Measurements from ENCODE around the gene PHPT1.

PHPT1 gene

DNA sequence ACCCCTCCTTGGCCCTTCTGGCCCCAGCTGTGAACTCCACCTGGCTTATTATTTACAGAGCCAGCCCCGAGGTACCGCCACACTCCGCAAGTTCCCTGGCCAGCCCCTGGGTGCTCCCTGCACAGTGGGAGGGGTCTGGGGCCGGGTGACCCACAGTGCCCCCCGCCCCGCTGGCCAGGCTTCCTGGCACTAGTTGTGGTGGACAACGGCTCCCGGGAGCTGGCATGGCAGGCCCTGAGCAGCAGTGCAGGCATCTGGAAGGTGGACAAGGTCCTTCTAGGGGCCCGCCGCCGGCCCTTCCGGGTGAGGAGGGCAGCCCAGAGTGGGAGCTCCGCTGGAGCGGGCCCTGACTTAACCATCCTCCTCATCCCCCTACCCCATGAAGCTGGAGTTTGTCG lies 6.9 kb downstream of the PHPT1 start:
- DNase-seq (no peak), ATAC-seq (no peak)
- H3K9me3 Mint-ChIP-seq = no peaks in the 10 kb centered on the region
- H3K27me3 Mint-ChIP-seq = no peaks in the 10 kb centered on the region
- H3K4me1 Mint-ChIP-seq = no peaks in the 10 kb centered on the region
- no peaks in the 10 kb centered on the region for H3K36me3 Mint-ChIP-seq (ENCODE audit: low read depth)
- no peak overlapping the region for H3K27ac Mint-ChIP-seq
- H3K4me3 Mint-ChIP-seq = no peak overlapping the region

DNA sequence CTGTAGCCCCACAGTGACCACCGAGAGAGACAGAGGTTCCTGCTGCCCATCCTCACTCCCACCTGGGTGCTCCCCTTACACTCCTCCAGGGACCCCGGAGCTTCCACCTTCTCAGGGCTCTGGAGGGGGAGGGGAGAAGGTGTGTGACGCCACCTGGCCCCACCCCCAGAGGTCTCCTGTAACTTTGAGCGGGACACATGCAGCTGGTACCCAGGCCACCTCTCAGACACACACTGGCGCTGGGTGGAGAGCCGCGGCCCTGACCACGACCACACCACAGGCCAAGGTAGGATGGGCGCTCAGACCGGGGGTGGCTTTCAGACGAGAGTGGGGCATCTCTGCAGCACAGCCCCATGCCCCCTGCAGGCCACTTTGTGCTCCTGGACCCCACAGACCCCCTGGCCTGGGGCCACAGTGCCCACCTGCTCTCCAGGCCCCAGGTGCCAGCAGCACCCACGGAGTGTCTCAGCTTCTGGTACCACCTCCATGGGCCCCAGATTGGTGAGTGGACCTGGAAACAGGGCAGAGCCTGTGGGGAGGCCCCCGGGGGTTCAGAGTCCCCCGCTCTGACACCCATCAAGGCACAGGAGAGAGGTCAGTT lies 7.4 kb downstream of the PHPT1 start:
- no peak for DNase-seq
- Mint-ChIP-seq H3K4me1 (no peaks in the 10 kb centered on the region), H3K27me3 (no peaks in the 10 kb centered on the region), H3K9me3 (no peaks in the 10 kb centered on the region), H3K27ac (no peak overlapping the region), H3K4me3 (no peak overlapping the region), H3K36me3 (ENCODE audit: low read depth) (no peaks in the 10 kb centered on the region)
- ATAC-seq = no peak

DNA sequence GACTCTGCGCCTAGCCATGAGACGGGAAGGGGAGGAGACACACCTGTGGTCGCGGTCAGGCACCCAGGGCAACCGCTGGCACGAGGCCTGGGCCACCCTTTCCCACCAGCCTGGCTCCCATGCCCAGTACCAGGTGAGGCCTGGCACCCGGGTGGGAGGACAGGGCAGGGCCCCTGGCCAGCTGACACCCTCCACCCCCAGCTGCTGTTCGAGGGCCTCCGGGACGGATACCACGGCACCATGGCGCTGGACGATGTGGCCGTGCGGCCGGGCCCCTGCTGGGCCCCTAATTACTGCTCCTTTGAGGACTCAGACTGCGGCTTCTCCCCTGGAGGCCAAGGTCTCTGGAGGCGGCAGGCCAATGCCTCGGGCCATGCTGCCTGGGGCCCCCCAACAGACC lies 8.0 kb downstream of the PHPT1 start:
- Mint-ChIP-seq H3K36me3 (ENCODE audit: low read depth) (no peaks in the 10 kb centered on the region), H3K4me1 (no peaks in the 10 kb centered on the region), H3K27me3 (no peaks in the 10 kb centered on the region), H3K27ac (no peak overlapping the region), H3K9me3 (no peaks in the 10 kb centered on the region), H3K4me3 (no peak overlapping the region)
- no peak for ATAC-seq
- no peak for DNase-seq

DNA sequence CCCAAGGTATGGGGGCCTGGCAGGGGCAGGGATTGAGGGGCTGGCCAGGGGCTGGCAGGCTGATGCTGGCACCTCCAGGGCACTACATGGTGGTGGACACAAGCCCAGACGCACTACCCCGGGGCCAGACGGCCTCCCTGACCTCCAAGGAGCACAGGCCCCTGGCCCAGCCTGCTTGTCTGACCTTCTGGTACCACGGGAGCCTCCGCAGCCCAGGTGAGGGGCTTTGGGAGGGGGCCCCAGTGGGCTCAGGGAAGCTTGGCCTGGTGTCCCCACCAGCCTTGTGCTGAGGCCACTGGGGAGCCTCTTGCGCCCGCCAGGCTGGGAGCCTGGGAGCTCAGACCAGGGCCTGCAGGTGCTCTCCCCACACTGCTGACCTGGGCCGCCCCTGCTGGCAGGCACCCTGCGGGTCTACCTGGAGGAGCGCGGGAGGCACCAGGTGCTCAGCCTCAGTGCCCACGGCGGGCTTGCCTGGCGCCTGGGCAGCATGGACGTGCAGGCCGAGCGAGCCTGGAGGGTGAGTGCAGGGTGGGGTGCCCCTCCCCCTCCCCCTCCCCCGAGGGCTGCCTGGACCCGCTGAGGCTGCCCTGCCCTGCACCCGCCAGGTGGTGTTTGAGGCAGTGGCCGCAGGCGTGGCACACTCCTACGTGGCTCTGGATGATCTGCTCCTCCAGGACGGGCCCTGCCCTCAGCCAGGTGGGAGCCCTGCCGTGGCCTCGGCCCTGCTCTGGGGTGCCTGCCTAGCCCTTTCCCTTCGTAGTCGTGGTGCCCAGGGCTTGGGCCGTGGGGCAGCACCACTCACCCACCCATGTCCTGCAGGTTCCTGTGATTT lies 8.6 kb downstream of the PHPT1 start:
- H3K4me3 Mint-ChIP-seq = no peak overlapping the region
- no peak for DNase-seq
- no peak for ATAC-seq

DNA sequence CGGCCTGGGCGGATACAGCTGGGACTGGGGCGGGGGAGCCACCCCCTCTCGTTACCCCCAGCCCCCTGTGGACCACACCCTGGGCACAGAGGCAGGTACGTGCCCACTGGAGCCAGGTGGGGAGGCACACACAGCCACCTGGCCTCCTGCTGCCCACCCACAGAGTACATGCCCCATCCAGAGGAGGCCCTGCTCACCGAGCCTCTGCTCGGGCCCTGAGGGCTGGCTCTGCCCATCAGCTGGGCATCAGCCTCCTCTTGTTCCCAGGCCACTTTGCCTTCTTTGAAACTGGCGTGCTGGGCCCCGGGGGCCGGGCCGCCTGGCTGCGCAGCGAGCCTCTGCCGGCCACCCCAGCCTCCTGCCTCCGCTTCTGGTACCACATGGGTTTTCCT lies 9.2 kb downstream of the PHPT1 start:
- H3K27me3 Mint-ChIP-seq = no peaks in the 10 kb centered on the region
- no peaks in the 10 kb centered on the region for H3K9me3 Mint-ChIP-seq
- no peak overlapping the region for H3K27ac Mint-ChIP-seq
- DNase-seq (no peak), ATAC-seq (no peak)
- no peak overlapping the region for H3K4me3 Mint-ChIP-seq
- H3K36me3 Mint-ChIP-seq (ENCODE audit: low read depth) = peaks cover 3% of the 10 kb centered on the region
- no peaks in the 10 kb centered on the region for H3K4me1 Mint-ChIP-seq

More for the DNA sequence above, 8.6 kb downstream of the PHPT1 start:
- H3K36me3 Mint-ChIP-seq (ENCODE audit: low read depth) = peaks cover 2% of the 10 kb centered on the region
- H3K27ac Mint-ChIP-seq = no peak overlapping the region
- H3K4me1 Mint-ChIP-seq = no peaks in the 10 kb centered on the region
- no peaks in the 10 kb centered on the region for H3K9me3 Mint-ChIP-seq
- no peaks in the 10 kb centered on the region for H3K27me3 Mint-ChIP-seq

DNA sequence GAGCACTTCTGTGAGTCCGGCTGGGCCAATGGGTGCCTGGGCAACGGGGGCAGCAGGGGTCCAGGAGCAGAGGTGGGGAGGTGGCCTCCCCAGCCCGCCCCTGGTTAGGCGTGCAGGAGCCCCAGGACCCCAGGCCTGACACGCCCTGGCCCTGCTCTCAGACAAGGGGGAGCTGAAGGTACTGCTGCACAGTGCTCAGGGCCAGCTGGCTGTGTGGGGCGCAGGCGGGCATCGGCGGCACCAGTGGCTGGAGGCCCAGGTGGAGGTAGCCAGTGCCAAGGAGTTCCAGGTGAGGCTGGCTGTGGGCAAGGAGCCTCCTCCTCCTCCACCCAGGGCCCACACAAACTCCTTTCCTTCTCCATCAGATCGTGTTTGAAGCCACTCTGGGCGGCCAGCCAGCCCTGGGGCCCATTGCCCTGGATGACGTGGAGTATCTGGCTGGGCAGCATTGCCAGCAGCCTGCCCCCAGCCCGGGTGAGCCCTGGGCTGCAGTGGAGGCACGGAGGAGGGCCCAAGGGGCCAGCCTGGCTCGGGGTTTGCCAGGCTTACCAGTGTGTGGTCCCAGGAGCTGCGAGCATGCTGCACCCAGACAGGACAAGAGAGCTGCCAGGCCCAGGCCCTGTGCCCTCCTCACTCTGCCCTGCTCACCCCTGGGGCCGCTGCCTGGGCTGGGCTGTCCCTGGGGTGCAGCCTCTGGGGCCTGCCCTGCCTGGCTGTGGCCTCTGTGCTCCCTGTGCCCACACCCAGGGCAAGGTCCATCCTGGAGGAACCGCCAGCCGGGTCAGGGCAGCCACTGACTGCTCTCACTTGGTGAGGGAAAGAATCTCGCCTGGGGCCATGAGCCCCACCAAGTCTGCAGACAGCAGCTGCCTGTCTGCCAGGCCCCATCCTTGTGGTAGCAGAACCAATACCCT lies 9.9 kb downstream of the PHPT1 start:
- Mint-ChIP-seq H3K4me1 (peaks cover 4% of the 10 kb centered on the region), H3K27me3 (no peaks in the 10 kb centered on the region), H3K36me3 (ENCODE audit: low read depth) (peaks cover 8% of the 10 kb centered on the region), H3K4me3 (no peak overlapping the region), H3K9me3 (no peaks in the 10 kb centered on the region), H3K27ac (no peak overlapping the region)
- ATAC-seq (no peak), DNase-seq (no peak)

DNA sequence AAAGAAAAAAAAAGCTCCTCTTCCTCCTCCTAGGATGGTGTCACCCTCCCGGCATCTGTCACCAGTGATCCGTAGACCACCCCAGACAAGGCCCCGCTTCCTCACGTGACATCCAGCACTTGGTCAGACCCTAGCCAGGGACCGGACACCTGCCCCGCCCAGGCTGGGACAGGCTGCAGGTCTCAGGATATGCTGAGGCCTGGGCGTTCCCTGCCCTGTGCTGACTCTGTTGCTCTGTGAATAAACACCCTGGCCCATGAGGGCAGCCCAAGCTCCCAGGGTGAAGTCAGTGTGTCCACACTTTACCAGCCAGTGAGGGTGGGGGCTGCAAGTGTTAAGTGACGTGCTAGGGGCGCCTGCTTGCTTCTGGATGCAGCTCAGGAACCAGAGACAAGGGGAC lies 11.3 kb downstream of the PHPT1 start:
- no peaks in the 10 kb centered on the region for H3K27me3 Mint-ChIP-seq
- peaks cover 10% of the 10 kb centered on the region for H3K36me3 Mint-ChIP-seq (ENCODE audit: low read depth)
- no peaks in the 10 kb centered on the region for H3K9me3 Mint-ChIP-seq
- H3K4me1 Mint-ChIP-seq = peaks cover 17% of the 10 kb centered on the region
- DNase-seq (no peak), ATAC-seq (no peak)
- no peak overlapping the region for H3K4me3 Mint-ChIP-seq
- H3K27ac Mint-ChIP-seq = no peak overlapping the region

DNA sequence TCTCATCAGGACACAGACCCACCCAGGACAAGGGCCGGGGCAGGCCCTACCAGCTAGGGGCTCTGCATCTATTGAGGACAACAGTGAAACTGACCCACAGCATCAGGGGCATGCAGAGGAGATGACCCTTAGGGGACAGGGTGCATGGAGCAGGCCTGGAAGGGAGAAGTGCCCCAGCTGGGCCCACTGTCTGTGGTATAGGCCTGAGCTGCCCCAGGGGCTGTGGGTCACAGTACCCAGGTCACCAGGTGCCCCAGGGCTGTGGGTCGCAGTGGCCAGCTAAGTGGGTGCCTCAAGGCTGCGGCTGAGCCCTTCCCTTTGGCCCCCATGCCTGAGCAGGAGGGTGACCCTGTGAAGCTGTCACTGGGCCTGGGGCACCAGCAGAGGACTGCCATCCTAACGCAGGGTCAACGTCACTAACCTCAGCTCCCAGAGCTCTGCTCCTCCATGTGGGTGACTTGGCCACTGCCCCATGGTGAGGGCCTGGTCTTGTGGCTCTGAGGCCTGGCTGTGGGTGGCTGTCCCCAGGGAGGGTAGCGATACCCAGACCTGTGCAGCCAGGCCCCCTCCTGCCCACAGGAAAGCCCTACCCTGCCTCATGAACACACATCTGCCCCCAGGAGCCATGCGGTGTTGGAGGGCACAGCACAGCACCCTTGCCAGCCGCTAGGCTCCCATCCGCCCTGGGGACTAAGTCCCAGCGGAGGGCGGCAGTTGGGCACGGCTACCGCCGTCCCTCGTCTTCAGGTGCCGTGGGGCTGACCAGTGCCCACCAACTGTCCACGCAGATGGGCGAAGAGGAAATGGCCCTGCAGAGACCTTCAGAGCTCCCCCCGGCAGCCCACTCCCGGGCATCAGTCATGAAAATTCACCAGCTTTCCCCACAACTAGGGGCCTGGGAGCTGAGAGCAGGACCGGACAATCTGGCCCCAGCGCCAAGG lies 12.0 kb downstream of the PHPT1 start:
- H3K27me3 Mint-ChIP-seq = no peaks in the 10 kb centered on the region
- H3K27ac Mint-ChIP-seq = no peak overlapping the region
- H3K4me3 Mint-ChIP-seq = no peak overlapping the region
- ATAC-seq = no peak
- no peak for DNase-seq
- peaks cover 17% of the 10 kb centered on the region for H3K4me1 Mint-ChIP-seq
- H3K9me3 Mint-ChIP-seq = no peaks in the 10 kb centered on the region
- H3K36me3 Mint-ChIP-seq (ENCODE audit: low read depth) = peaks cover 10% of the 10 kb centered on the region

DNA sequence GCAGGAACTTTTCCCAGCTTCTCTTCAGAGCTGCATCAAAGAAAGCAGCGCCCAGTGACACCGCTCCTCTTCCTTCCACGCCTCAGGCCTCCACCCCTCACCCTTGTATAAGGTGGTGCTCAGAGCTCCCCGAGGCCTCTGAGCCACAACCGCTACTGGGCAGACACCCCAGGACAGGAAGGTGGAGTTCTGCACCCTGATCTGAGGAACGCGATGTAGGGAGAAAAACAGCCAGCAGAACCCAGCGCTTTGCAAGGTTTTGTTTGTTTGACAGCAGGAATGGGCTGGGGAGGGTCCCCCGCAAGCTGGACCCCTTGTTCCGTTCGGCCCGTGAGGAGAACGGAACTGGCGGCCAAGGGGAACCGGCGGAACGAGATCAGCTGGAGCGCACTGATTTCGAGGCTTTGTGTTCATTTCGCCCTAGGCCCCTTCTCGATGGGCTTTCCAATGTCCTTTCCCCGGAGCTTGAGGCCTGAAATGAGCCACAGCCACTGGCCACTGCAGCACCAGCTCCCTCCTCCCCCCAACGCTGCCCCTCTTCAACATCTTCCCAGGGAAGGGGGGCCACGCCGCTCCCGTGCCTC lies 12.8 kb downstream of the PHPT1 start:
- Mint-ChIP-seq H3K4me3 (no peak overlapping the region), H3K27ac (peak overlapping the region; percentile 70), H3K27me3 (no peaks in the 10 kb centered on the region)

DNA sequence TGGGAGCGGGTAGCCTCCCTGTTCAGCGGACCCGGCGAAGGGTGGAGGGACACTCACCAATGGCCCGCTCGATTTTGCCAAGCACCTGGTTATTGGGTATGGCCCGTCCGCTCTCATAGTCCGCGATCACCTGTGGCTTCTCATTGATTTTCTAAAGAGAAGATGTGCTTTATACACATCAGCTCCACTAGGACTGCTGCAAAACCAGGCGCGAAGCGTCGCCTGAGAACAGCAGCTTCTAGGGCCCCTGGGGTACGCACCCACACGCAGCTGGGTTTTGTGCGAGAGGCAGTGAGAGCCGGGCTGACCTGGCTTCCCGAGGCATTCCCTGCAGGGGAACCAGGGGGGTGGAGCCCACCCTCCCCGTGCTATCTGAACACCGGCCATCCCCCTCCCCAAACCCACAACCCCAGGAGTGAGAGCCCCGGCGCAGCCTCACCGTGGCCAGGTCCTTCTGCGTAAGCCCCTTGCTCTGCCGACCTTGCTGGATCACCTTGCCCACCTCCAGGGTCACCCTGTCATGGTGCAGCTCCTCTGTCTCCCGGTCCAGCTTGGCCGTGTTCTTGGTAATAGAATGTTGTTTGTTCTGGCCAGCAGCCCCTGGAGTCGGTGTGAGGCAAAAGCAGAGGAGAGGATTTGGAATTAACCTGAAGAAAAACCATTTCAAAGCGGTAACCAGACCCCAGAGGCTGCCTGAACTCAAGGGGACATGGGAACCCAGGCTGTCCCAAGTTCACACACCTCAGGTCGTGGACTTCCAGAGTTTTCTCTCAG lies 13.8 kb downstream of the PHPT1 start:
- no peak for DNase-seq
- H3K27ac Mint-ChIP-seq = no peak overlapping the region
- no peak overlapping the region for H3K4me3 Mint-ChIP-seq
- peaks cover 10% of the 10 kb centered on the region for H3K36me3 Mint-ChIP-seq (ENCODE audit: low read depth)
- H3K27me3 Mint-ChIP-seq = no peaks in the 10 kb centered on the region
- peaks cover 23% of the 10 kb centered on the region for H3K4me1 Mint-ChIP-seq
- no peak for ATAC-seq
- H3K9me3 Mint-ChIP-seq = no peaks in the 10 kb centered on the region

More for the DNA sequence above, 12.8 kb downstream of the PHPT1 start:
- DNase-seq (no peak), ATAC-seq (no peak)
- H3K9me3 Mint-ChIP-seq = no peaks in the 10 kb centered on the region
- H3K36me3 Mint-ChIP-seq (ENCODE audit: low read depth) = peaks cover 10% of the 10 kb centered on the region
- H3K4me1 Mint-ChIP-seq = peaks cover 17% of the 10 kb centered on the region

DNA sequence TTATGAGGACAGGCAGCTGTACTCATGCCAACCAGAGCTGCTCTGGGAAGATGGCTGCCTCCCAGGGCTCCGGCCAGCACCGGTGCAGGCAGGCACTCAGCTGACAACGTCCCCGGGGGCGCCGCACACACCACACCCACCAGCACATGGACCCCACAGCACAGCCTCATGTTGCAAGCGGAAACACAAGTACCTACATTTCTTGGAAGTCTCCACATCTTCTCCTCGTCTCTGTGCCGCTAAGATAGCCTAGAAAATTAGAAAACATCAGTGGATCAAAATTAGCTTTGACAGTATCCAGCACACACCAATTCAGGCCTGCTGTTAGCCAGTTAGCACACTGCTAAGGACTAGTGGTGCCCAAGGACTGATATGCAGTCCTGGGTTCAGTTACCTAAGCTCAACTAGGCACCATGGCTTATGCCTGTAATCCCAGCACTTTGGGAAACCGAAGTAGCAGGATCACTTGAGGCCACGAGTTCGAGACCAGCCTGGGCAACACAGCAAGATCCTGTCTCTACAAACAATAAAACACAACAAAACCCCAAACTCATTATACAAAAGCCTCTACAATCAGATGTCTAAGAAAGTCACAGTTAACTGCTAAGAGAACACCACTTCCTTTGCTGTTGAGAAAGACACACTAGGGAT lies 14.5 kb downstream of the PHPT1 start:
- no peak for DNase-seq
- ATAC-seq = no peak
- H3K9me3 Mint-ChIP-seq = no peaks in the 10 kb centered on the region
- H3K36me3 Mint-ChIP-seq (ENCODE audit: low read depth) = peaks cover 10% of the 10 kb centered on the region
- H3K4me1 Mint-ChIP-seq = peaks cover 23% of the 10 kb centered on the region
- no peaks in the 10 kb centered on the region for H3K27me3 Mint-ChIP-seq
- H3K27ac Mint-ChIP-seq = peak overlapping the region; percentile 73
- no peak overlapping the region for H3K4me3 Mint-ChIP-seq

DNA sequence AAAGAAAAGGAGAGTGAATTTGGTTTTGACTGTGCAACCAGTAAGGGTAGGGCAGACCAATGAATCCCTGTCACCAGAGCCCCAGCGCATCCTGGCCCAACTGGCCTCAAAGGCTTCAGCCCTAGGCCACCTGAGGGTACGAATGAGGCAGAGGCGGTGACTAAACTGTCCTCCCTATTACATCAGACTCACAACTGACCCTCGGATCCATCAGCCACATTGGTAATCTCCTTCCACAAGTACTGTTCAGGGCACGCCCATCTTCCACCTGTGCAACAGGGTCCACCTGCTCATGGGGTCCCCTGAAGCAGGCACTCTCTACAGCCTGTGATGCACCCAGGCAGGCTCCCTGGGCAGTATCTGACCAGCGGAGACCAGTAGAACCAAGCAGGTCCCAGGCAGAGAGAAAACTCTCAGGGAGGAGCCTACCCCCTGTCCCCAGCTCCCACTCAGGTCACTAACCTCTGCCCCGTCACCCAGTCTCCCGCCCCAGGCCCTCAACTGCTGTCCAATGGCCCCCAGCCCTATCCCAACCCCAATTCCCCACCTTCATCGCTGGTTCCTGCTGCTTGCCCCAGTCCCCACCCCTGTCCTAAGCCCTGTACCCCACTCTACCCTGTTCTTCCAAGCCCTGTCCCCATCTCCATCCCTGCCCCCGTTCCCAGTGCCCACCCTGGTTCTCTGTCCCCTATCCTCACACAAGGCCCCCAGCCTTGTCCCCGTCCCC lies 16.0 kb downstream of the PHPT1 start:
- no peaks in the 10 kb centered on the region for H3K27me3 Mint-ChIP-seq
- H3K27ac Mint-ChIP-seq = peak overlapping the region; percentile 70
- DNase-seq (no peak), ATAC-seq (no peak)
- H3K9me3 Mint-ChIP-seq = no peaks in the 10 kb centered on the region
- H3K4me3 Mint-ChIP-seq = peak overlapping the region; percentile 79
- H3K36me3 Mint-ChIP-seq (ENCODE audit: low read depth) = peaks cover 10% of the 10 kb centered on the region
- peaks cover 23% of the 10 kb centered on the region for H3K4me1 Mint-ChIP-seq

Measured in activated naive CD8-positive, alpha-beta T cell treated with anti-CD3 and anti-CD28 coated beads, Interleukin-2, amount 50 U/mL, for 24 hours (primary cell).